Endodermal cell (in vitro differentiated cells): Measurements from ENCODE around the gene ARHGEF26. TPM values are rescaled to one million over a fixed set of nuclear protein-coding genes. Genes with fewer than 3 reads are reported as not detected.

Source experiments
- DNase-seq: peaks from one replicate; pipeline ENCODE4 v3.0.0-alpha.2; 2017
- H3K27ac ChIP-seq: 2 replicates; pipeline ENCODE4 v1.5.1; 2013; ENCODE audit warnings: mild to moderate bottlenecking, low read depth, low read length, moderate library complexity
- H3K27me3 ChIP-seq: 2 replicates; pipeline ENCODE4 v1.6.1; 2013; ENCODE audit warnings: mild to moderate bottlenecking, low read length, moderate library complexity; ENCODE audit not compliant: insufficient read depth, control insufficient read depth, poor library complexity, severe bottlenecking
- H3K36me3 ChIP-seq: 2 replicates; pipeline ENCODE4 v1.7.0; 2013; ENCODE audit warnings: mild to moderate bottlenecking, low read length, moderate library complexity; ENCODE audit not compliant: control insufficient read depth, insufficient read depth
- H3K4me1 ChIP-seq: one replicate; pipeline ENCODE4 v1.7.0; 2013; ENCODE audit warnings: low read length; ENCODE audit not compliant: control insufficient read depth, insufficient read depth
- H3K4me3 ChIP-seq: 2 replicates; pipeline ENCODE4 v1.5.1; 2013; ENCODE audit warnings: mild to moderate bottlenecking, low read length, moderate library complexity
- H3K9ac ChIP-seq: 2 replicates; pipeline ENCODE4 v1.6.1; 2013; ENCODE audit warnings: mild to moderate bottlenecking, low read length, moderate library complexity; ENCODE audit not compliant: poor library complexity, severe bottlenecking; ENCODE audit errors: extremely low read depth
- H3K9me3 ChIP-seq: 2 replicates; pipeline ENCODE4 v1.6.1; 2013; ENCODE audit warnings: mild to moderate bottlenecking, low read length, moderate library complexity; ENCODE audit not compliant: control insufficient read depth
- H3K27ac Mint-ChIP-seq: 2 replicates; pipeline ENCODE4 v1.8.0; 2020; ENCODE audit warnings: mixed read lengths
- H3K27me3 Mint-ChIP-seq: 2 replicates; pipeline ENCODE4 v1.8.0; 2021; ENCODE audit warnings: mild to moderate bottlenecking, mixed read lengths; ENCODE audit not compliant: insufficient read depth
- H3K36me3 Mint-ChIP-seq: 2 replicates; pipeline ENCODE4 v1.8.0; 2020; ENCODE audit warnings: low read depth, mixed read lengths
- H3K4me1 Mint-ChIP-seq: 2 replicates; pipeline ENCODE4 v1.8.0; 2020; ENCODE audit warnings: mixed read lengths
- H3K4me3 Mint-ChIP-seq: 2 replicates; pipeline ENCODE4 v1.8.0; 2020; ENCODE audit warnings: mild to moderate bottlenecking, moderate library complexity, mixed read lengths
- H3K9me3 Mint-ChIP-seq: 2 replicates; pipeline ENCODE4 v1.8.0; 2020; ENCODE audit warnings: mild to moderate bottlenecking, mixed read lengths
- CTCF ChIP-seq: fragments of 200-600 bp; sonication (generic); conservative IDR thresholded peaks from 2 replicates; pipeline ENCODE4 v1.5.0; 2021; ENCODE audit warnings: antibody characterized with exemption, mild to moderate bottlenecking
- WGBS, 2 experiments: methylation state at CpG; one replicate each; pipeline versions ENCODE4 v1.1.5 to v1.1.7; 2013; ENCODE audit warnings: missing lambda C conversion rate in 2 of 2, mixed read lengths in 1 of 2; ENCODE audit not compliant: insufficient coverage in 1 of 2, insufficient read length in 1 of 2; 5-methylcytosine and 5-hydroxymethylcytosine counted together
- total RNA-seq, 2 donors: library from RNA; stranded (reverse); fragmentation: NEBNext Ultra II Directional in 1 of 2; extraction: Animal tissue kit (Norgen Biotek cat#: 25700) in 1 of 2; gene quantifications; 2 replicates in 1 of 2; 3 replicates in 1 of 2; pipeline ENCODE4 v1.2.1, GENCODE V29; 2021

Gene ARHGEF26
- total RNA-seq, 2 donors from 2014 or later: 10.1 to 12.4 TPM

GRCh38 chr3:154178172-154178571 is 57.0 kb downstream of the ARHGEF26 start:
- 77% methylated on average over 3 of the region's 3 CpGs; no CpG with 5 or more reads in 1 of the 2 experiments for WGBS, 2 experiments
- H3K27me3 Mint-ChIP-seq: no peaks in the 10 kb centered on the region
- H3K36me3 Mint-ChIP-seq: no peaks in the 10 kb centered on the region
- no peaks in the 10 kb centered on the region for H3K27me3 ChIP-seq
- H3K4me3 Mint-ChIP-seq: no peak overlapping the region
- H3K36me3 ChIP-seq: no peaks in the 10 kb centered on the region
- no peak overlapping the region for H3K9ac ChIP-seq
- no peak for TF ChIP-seq CTCF
- no peak for DNase-seq
- H3K4me1 Mint-ChIP-seq: peaks cover 8% of the 10 kb centered on the region
- H3K9me3 Mint-ChIP-seq: no peaks in the 10 kb centered on the region
- no peak overlapping the region for H3K27ac Mint-ChIP-seq
- no peak overlapping the region for H3K4me3 ChIP-seq
- no peak overlapping the region for H3K27ac ChIP-seq
- no peaks in the 10 kb centered on the region for H3K4me1 ChIP-seq
- no peaks in the 10 kb centered on the region for H3K9me3 ChIP-seq

- H3K36me3 Mint-ChIP-seq: no peaks in the 10 kb centered on the region
- H3K4me3 Mint-ChIP-seq: no peak overlapping the region
- H3K9me3 ChIP-seq: no peaks in the 10 kb centered on the region
- no peak overlapping the region for H3K4me3 ChIP-seq
- no peak overlapping the region for H3K27ac Mint-ChIP-seq
- H3K27me3 ChIP-seq: no peaks in the 10 kb centered on the region
- WGBS, 2 experiments: 88 to 94% methylated on average over 5 to 10 of the region's 10 CpGs
- DNase-seq: no peak
- H3K4me1 Mint-ChIP-seq: peaks cover 8% of the 10 kb centered on the region
- no peaks in the 10 kb centered on the region for H3K36me3 ChIP-seq
- no peak for TF ChIP-seq CTCF
- no peaks in the 10 kb centered on the region for H3K9me3 Mint-ChIP-seq
- no peak overlapping the region for H3K9ac ChIP-seq
- peak overlapping the region; percentile 29 for H3K27ac ChIP-seq
- no peaks in the 10 kb centered on the region for H3K27me3 Mint-ChIP-seq
- H3K4me1 ChIP-seq: no peaks in the 10 kb centered on the region
These were observed 59.9 kb downstream of the ARHGEF26 start for GRCh38 chr3:154180836-154181691.

DNA sequence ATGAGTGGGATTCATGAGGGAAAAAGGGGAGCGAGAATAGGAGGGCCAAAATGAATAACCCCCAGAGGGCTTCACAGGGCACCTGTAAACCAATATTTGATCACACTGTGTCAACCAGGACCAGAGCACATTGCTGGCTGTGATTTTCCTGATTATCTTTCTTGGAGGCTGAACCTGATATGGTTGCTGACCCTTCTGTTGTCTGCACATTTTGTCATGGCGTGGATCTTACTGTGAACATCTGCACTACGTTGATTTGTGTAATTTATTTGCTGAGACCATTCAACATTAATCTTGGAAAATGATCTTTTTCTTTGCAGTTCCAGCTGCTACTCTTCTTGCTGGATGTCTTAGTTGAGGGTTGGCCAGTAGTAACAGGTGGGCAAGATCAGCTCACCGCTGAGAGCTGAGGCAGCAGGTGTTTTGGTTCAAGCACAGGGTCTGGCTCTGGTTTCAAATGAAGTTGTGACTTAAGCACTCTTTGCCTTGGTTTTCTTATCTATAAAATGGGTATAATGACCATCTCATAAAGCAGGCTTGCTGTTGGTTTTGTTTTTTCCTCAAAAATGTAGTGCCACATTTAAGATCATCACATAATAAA is 61.2 kb downstream of the ARHGEF26 start:
- no peak overlapping the region for H3K27ac ChIP-seq
- H3K9ac ChIP-seq: no peak overlapping the region
- no peaks in the 10 kb centered on the region for H3K9me3 ChIP-seq
- TF ChIP-seq CTCF: no peak
- Mint-ChIP-seq H3K9me3 (no peaks in the 10 kb centered on the region), H3K4me1 (peaks cover 8% of the 10 kb centered on the region), H3K4me3 (no peak overlapping the region), H3K36me3 (no peaks in the 10 kb centered on the region), H3K27me3 (no peaks in the 10 kb centered on the region), H3K27ac (no peak overlapping the region)
- H3K36me3 ChIP-seq: no peaks in the 10 kb centered on the region
- no peaks in the 10 kb centered on the region for H3K4me1 ChIP-seq
- no peak overlapping the region for H3K4me3 ChIP-seq
- 95 to 97% methylated on average over 4 of the region's 4 CpGs for WGBS, 2 experiments
- no peak for DNase-seq
- H3K27me3 ChIP-seq: no peaks in the 10 kb centered on the region
